Measurements from ENCODE around the gene TMEM258. TPM values are rescaled to one million over a fixed set of nuclear protein-coding genes. Genes with fewer than 3 reads are reported as not detected.

The TMEM258 gene
- total RNA-seq, 1 donor from 2014 or later: 104 TPM

DNA sequence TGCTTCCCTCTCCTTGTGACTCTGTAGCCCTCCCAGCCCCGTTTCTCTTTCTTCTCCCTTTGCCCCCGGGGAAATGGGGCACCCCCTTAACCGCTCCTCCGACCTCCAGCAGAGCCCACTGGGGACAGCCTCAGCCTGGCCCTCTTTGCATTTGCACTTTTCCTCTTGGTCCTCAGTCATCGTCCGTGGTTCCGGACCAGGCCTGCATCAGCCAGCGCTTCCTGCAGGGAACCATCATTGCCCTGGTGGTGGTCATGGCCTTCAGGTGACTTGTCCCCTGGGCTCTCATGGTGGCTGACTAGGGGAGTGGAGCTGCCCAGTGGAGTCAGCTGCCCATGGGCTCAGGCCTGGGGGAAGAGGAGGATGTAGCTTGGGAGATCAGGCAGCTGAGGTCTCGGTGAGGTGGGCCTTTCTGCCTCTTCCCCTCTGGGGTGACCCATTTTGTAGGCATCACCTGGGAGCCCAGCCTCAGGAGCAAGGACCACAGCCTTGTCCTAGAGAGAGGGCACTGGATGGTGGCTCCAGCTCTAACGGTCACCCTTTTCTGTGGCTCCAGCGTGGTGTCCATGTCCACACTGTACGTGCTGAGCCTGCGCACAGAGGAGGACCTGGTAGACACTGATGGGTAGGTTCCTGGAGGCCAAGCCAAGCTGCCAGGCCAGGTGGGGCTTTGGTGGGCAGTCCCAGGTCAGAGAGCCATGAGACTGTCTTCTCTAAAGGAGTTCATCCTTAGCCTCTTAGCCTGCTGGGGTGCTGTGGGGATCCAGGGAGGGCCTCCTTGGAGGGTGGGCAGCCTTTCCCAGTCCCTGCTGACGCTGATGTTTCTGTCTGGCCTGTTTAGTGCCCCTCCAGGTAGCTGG lies 12.5 kb downstream of the TMEM258 start:
- DNase-seq: no peak
- TF ChIP-seq, protein P1, sequence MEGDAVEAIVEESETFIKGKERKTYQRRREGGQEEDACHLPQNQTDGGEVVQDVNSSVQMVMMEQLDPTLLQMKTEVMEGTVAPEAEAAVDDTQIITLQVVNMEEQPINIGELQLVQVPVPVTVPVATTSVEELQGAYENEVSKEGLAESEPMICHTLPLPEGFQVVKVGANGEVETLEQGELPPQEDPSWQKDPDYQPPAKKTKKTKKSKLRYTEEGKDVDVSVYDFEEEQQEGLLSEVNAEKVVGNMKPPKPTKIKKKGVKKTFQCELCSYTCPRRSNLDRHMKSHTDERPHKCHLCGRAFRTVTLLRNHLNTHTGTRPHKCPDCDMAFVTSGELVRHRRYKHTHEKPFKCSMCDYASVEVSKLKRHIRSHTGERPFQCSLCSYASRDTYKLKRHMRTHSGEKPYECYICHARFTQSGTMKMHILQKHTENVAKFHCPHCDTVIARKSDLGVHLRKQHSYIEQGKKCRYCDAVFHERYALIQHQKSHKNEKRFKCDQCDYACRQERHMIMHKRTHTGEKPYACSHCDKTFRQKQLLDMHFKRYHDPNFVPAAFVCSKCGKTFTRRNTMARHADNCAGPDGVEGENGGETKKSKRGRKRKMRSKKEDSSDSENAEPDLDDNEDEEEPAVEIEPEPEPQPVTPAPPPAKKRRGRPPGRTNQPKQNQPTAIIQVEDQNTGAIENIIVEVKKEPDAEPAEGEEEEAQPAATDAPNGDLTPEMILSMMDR (IDR thresholded peaks at IDR 0.05): no peak
- H3K27ac ChIP-seq: no peak overlapping the region
- peaks cover 27% of the 10 kb centered on the region for H3K36me3 ChIP-seq
- no peaks in the 10 kb centered on the region for H3K4me1 ChIP-seq
- H3K27me3 ChIP-seq (ENCODE audit: low read depth): no peaks in the 10 kb centered on the region
- no peak overlapping the region for H3K4me3 ChIP-seq
- H3K9me3 ChIP-seq: no peaks in the 10 kb centered on the region
- ATAC-seq: no peak
- intact Hi-C loops (cut with DNase I): no loop called here

DNA sequence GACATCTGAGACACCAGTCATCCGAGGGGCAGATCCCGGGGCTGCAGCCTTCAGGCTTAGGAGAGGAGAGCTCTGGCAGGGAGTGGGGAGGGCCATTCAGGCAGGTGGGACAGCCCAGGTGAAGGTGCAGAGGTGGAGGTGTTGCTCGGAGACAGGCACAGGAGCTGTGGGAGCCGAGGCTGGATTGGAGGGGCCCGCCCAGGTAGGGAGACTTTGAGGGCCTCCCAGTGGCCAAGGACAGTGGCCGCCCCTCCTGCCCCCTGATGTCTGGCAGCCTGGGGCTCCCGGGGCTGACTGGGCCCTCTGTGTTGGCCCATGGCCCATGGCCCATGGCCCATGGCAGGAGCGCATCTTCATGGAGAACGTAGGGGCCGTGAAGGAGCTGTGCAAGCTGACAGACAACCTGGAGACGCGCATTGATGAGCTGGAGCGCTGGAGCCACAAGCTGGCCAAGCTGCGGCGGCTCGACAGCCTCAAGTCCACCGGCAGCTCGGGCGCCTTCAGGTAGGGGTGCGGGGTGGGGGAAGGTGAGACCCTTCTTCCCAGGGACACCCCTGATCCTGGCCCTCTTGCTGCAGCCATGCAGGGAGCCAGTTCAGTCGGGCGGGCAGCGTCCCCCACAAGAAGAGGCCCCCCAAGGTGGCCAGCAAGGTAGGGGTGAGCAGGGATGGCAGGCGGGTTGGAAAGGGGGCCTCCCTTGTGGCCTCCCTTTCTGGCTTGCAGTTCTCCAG lies 13.3 kb downstream of the TMEM258 start:
- no peak for DNase-seq
- intact Hi-C loops (cut with DNase I): no loop called here
- H3K27me3 ChIP-seq (ENCODE audit: low read depth): no peaks in the 10 kb centered on the region
- H3K36me3 ChIP-seq: peaks cover 18% of the 10 kb centered on the region
- TF ChIP-seq, protein P1 (IDR thresholded peaks at IDR 0.05): no peak
- H3K4me3 ChIP-seq: no peak overlapping the region
- no peak for ATAC-seq
- no peak overlapping the region for H3K27ac ChIP-seq
- H3K4me1 ChIP-seq: no peaks in the 10 kb centered on the region
- H3K9me3 ChIP-seq: no peaks in the 10 kb centered on the region

DNA sequence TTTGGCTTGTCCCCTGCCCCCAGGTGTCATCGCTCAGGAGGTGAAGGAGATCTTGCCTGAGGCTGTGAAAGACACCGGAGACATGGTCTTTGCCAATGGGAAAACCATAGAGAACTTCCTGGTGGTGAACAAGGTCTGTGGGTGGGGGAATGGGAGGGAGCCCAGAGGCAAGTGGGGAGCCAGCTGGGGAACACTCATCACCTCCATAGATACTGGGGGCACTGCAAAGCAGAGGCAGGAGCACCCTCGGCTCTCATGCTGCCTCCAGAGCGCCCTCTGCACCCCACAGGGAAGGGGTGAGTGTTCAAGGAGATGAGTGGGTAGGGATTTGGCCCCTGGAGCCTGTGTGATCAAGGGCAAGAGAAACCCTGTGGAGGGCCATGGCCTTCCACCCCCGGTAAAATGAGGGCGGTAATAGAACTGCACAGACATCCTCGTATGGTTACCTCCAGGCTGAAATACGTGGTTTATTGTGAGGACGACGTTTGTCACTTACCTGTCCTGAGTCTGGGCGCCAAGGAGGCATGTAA lies 14.0 kb downstream of the TMEM258 start:
- ATAC-seq (no peak), DNase-seq (no peak)
- no peaks in the 10 kb centered on the region for H3K9me3 ChIP-seq
- H3K27ac ChIP-seq: no peak overlapping the region
- H3K4me3 ChIP-seq: no peak overlapping the region
- peaks cover 12% of the 10 kb centered on the region for H3K36me3 ChIP-seq
- H3K4me1 ChIP-seq: no peaks in the 10 kb centered on the region
- H3K27me3 ChIP-seq (ENCODE audit: low read depth): no peaks in the 10 kb centered on the region
- TF ChIP-seq, protein P1 (IDR thresholded peaks at IDR 0.05): no peak
- intact Hi-C loops (cut with DNase I): no loop called here

DNA sequence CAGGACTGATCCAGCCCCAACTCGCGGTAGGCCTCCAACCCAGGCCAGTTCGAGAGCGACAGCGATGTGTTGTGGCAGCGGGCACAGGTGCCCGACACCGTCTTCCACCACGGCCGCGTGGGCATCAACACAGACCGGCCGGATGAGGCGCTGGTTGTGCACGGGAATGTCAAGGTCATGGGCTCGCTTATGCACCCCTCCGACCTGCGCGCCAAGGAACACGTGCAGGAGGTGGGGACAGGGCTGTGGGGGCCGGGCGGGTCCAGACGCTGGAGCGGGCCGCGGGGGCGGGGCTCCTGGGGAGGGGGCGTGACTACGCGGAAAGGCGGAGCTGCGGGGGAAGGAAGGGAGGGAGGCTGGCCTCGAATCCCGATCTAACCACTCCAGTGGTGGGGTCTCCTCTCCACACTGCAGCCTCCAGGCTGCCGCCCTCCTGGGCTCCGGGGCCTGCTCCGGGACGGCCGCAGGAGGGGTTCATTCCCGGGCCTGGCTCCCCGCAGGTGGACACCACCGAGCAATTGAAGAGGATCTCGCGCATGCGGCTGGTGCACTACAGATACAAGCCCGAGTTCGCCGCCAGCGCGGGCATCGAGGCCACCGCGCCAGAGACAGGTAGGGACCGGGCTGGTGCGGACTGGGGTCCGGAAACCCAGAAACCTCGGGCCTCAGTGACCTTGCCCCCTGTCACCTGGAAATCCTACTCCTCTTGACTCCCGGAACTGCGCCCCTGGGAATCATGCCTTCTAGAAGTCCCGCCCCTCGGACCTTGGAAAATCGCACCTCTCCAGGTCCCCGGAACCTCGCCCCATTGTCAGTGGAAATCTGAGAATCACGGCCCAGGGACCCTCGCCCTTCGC lies 14.9 kb downstream of the TMEM258 start:
- ATAC-seq (peak; percentile 3 to 5), DNase-seq (no peak)
- H3K27me3 ChIP-seq (ENCODE audit: low read depth): no peaks in the 10 kb centered on the region
- TF ChIP-seq, protein P1 (IDR thresholded peaks at IDR 0.05): no peak
- H3K36me3 ChIP-seq: peaks cover 2% of the 10 kb centered on the region
- H3K4me3 ChIP-seq: peak overlapping the region; percentile 18
- no peak overlapping the region for H3K27ac ChIP-seq
- H3K4me1 ChIP-seq: no peaks in the 10 kb centered on the region
- intact Hi-C loops (cut with DNase I): no loop called here
- no peaks in the 10 kb centered on the region for H3K9me3 ChIP-seq

DNA sequence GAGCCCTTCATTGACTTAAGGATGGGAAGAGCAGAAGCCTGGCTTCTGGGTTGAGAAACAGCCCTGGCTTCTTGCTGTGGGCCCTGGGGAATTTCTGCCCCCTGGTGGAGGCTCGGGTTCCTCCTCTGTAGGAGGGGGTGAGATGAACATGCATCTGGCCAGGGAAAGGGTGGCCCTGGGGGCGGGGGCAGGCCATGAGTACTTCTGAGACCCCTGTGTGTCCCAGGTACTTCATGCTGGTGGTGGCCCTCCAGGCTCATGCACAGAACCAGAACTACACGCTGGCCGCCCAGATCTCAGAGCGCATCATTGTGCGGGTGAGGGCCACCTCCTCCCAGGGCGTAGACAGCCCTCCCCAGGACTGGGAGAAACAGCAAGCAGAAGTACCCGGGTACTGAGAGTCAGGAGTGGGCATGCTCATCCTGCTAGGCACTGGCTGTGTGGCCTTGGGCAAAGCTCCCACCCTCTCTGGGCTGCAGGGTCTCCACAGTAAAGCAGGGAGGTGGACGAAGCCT lies 15.8 kb downstream of the TMEM258 start:
- Histone ChIP-seq H3K36me3 (no peaks in the 10 kb centered on the region), H3K9me3 (no peaks in the 10 kb centered on the region), H3K27ac (no peak overlapping the region), H3K4me3 (no peak overlapping the region), H3K4me1 (no peaks in the 10 kb centered on the region), H3K27me3 (ENCODE audit: low read depth) (no peaks in the 10 kb centered on the region)
- ATAC-seq (peak; percentile 41 to 44), DNase-seq (peak; percentile 69)
- TF ChIP-seq, protein P1 (IDR thresholded peaks at IDR 0.05): peak; percentile 59
- intact Hi-C loops (cut with DNase I): no loop called here

All from lower lobe of right lung (tissue), 2 donors.